Brain microvascular endothelial cell (primary cell): ENCODE data around the gene SCYGR1.

Source experiments
- DNase-seq: peaks from one replicate; pipeline ENCODE4 v3.0.0-alpha.2; 2020
- H3K27ac ChIP-seq: fragments of 250-450 bp; sonication (Bioruptor Pico); 2 replicates; pipeline ENCODE4 v1.5.1; 2020; ENCODE audit warnings: mild to moderate bottlenecking, moderate library complexity
- H3K27me3 ChIP-seq: fragments of 250-450 bp; sonication (Bioruptor Pico); replicated peaks from 2 replicates; pipeline ENCODE4 v1.5.1; 2020; ENCODE audit warnings: mild to moderate bottlenecking
- H3K36me3 ChIP-seq: fragments of 250-450 bp; sonication (Bioruptor Pico); replicated peaks from 2 replicates; pipeline ENCODE4 v1.5.1; 2020; ENCODE audit warnings: mild to moderate bottlenecking
- H3K4me3 ChIP-seq: 2 replicates; pipeline ENCODE4 v1.5.1; 2011; ENCODE audit warnings: low read depth, mild to moderate bottlenecking, control low read depth, low read length, moderate library complexity
- in situ Hi-C: cut with HindIII; loops from 2 replicates; pipeline ENCODE4 v1.10.0; 2017; ENCODE audit warnings: low sequenced_read_pairs, low pct_ligation_motif_present
- TF ChIP-seq, protein P1 (sequence below): IDR thresholded peaks from 2 replicates; pipeline ENCODE4 v1.5.1; 2011; ENCODE audit warnings: low read depth, mild to moderate bottlenecking, moderate library complexity, low read length, control low read depth, inconsistent platforms; ENCODE audit errors: missing control alignments

The SCYGR1 gene

DNA sequence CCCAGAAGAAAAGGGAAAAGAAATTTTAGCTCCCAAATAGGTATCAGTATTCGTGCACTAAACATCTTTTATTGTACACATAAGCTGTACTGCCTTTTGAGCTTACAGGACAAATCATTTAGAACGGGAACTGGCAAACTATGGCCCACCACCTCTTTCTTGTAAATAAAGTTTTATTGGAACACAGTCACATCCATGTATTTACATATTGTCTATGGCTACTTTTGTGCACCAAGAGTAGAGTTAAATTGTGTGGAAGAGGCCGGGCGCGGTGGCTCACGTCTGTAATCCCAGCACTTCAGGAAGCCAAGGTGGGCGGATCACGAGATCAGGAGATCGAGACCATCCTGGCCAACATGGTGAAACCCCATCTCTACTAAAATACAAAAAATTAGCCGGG is 14.4 kb downstream of the SCYGR1 start:
- no peak overlapping the region for H3K27ac ChIP-seq
- no peak for DNase-seq
- TF ChIP-seq, protein P1, sequence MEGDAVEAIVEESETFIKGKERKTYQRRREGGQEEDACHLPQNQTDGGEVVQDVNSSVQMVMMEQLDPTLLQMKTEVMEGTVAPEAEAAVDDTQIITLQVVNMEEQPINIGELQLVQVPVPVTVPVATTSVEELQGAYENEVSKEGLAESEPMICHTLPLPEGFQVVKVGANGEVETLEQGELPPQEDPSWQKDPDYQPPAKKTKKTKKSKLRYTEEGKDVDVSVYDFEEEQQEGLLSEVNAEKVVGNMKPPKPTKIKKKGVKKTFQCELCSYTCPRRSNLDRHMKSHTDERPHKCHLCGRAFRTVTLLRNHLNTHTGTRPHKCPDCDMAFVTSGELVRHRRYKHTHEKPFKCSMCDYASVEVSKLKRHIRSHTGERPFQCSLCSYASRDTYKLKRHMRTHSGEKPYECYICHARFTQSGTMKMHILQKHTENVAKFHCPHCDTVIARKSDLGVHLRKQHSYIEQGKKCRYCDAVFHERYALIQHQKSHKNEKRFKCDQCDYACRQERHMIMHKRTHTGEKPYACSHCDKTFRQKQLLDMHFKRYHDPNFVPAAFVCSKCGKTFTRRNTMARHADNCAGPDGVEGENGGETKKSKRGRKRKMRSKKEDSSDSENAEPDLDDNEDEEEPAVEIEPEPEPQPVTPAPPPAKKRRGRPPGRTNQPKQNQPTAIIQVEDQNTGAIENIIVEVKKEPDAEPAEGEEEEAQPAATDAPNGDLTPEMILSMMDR = no peak
- in situ Hi-C loops = no loop called here
- no peaks in the 10 kb centered on the region for H3K27me3 ChIP-seq
- H3K4me3 ChIP-seq = no peak overlapping the region
- H3K36me3 ChIP-seq = no peaks in the 10 kb centered on the region

DNA sequence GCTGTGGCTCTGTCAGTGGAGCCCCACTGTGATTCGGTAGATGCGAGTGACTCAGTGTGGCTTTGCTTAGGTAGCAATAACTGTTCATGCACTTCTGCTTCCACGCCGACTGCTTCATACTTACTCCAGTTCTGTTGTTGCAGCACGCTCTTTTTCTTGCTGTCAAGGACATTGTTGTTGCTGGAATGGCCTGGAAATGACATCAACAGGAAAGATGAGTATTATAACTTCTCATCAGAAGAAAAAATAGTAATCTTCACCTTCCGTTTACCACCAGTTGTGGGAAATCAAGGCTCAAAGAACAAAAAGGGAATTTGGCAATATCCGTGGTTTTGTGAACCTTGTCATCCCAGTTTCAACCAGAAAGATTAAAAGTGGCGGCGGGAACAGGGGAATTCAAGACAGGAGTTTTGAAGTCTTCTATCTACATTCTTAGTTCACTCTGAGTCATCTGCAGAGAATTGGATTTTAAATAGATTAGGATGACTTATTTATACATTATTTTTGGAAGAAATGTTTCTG is 16.9 kb downstream of the SCYGR1 start:
- DNase-seq = peak; percentile 96
- TF ChIP-seq, protein P1 = no peak
- Histone ChIP-seq H3K4me3 (no peak overlapping the region), H3K27me3 (no peaks in the 10 kb centered on the region), H3K36me3 (no peaks in the 10 kb centered on the region), H3K27ac (peak overlapping the region; percentile 58)
- in situ Hi-C loops = no loop called here

DNA sequence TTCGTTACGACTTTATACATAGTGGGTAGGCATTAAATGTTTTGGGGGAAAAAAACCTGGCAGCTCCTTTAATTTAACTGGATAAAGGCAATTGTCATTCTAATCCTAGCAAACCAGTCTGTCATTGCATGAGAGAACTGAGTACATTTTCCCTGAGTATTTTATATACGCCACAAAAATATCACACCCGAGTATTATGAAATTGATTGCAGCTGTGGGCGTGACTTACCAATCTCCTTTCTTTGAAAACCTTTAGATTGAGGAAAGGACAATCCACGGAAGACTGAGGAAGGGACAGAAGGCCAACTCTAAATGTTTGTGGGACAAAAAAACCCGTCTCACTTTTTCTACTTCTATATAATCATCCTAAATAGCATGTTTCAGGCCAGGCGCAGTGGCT is 17.7 kb downstream of the SCYGR1 start:
- no peak overlapping the region for H3K4me3 ChIP-seq
- no peaks in the 10 kb centered on the region for H3K36me3 ChIP-seq
- TF ChIP-seq, protein P1 = no peak
- H3K27me3 ChIP-seq = no peaks in the 10 kb centered on the region
- peak overlapping the region; percentile 58 for H3K27ac ChIP-seq
- in situ Hi-C loops = no loop called here
- no peak for DNase-seq

DNA sequence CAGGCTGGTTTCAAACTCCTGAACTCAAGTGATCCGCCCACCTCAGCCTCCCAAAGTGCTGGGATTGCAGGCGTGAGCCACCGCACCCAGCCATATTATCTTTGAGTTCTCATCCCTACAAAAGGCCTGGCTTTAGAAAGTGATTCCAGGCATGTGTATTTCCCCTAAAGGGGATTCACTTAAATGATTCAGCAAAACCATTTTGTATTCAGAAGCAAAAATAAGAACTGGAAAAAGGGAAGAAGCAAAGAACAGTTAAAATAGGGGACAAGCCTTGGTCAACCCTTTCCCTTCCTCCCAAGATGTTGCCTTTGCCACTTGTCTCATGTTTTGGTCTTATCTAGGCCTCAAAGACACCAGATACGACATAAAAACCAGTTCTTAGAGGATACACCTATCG is 19.2 kb downstream of the SCYGR1 start:
- DNase-seq = no peak
- Histone ChIP-seq H3K27ac (no peak overlapping the region), H3K27me3 (no peaks in the 10 kb centered on the region), H3K4me3 (no peak overlapping the region), H3K36me3 (no peaks in the 10 kb centered on the region)
- TF ChIP-seq, protein P1 = no peak
- in situ Hi-C loops = no loop called here

DNA sequence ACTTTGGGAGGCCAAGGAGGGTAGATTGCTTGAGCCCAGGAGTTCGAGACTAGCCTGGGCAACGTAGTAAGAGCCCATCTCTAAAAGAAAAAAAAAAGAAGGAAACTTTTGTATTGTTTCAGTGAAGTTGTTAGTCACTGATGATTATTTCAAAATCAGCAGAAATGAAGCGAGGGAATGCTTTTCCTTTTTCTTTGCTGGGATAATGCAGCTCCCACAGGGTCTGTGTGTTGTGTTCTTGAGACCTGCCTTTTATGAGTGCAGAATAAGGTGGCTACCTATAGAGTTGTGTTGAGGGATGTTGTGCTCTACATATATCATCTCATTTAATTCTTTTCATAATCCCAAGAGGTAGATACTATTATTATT is 20.3 kb downstream of the SCYGR1 start:
- H3K27ac ChIP-seq = peak overlapping the region; percentile 59
- in situ Hi-C loops = no loop called here
- no peak for DNase-seq
- no peaks in the 10 kb centered on the region for H3K36me3 ChIP-seq
- TF ChIP-seq, protein P1 = no peak
- H3K4me3 ChIP-seq = no peak overlapping the region
- H3K27me3 ChIP-seq = no peaks in the 10 kb centered on the region

DNA sequence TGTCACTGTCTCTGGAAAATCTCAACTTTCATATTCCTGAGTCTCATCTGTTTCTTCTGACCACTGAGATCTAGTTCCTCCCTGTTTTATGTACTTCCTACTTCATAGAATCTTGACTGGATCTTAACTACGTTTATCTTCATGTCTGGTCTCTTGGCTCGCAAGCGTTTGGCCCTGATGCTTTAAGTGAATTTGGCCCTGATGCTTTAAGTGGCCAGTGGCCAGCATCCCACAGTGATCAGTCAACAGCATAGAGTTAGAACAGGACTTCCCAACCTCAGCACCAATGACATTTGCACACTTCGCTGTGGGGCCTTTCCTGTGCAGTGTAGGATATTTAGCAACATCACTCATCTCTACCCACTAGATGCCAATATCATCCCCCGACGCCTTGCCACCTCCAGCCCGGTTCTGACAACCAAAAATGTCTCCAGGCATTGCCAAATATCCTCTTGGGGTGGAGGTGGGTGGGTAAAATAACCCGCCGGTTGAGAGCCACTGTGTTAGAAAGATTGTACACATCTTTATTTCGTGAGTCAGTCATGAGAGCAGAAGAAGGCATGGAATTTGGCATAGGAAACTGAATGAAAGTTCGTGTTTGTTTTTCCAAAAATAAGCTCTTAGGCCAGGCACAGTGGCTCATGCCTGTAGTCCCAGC is 20.9 kb downstream of the SCYGR1 start:
- in situ Hi-C loops = no loop called here
- peak; percentile 87 for DNase-seq
- Histone ChIP-seq H3K36me3 (no peaks in the 10 kb centered on the region), H3K27me3 (no peaks in the 10 kb centered on the region), H3K4me3 (no peak overlapping the region), H3K27ac (peak overlapping the region; percentile 59)
- TF ChIP-seq, protein P1 = no peak
